Stimulated activated CD4-positive, alpha-beta T cell treated with anti-CD3 and anti-CD28 coated beads, Interleukin-4, amount 100 ng/mL, for 24 hours (primary cell): Measurements from ENCODE around the gene USB1.

Source experiments
- DNase-seq: peaks from one replicate; pipeline ENCODE4 v3.0.0-alpha.2; 2020

The USB1 gene

DNA sequence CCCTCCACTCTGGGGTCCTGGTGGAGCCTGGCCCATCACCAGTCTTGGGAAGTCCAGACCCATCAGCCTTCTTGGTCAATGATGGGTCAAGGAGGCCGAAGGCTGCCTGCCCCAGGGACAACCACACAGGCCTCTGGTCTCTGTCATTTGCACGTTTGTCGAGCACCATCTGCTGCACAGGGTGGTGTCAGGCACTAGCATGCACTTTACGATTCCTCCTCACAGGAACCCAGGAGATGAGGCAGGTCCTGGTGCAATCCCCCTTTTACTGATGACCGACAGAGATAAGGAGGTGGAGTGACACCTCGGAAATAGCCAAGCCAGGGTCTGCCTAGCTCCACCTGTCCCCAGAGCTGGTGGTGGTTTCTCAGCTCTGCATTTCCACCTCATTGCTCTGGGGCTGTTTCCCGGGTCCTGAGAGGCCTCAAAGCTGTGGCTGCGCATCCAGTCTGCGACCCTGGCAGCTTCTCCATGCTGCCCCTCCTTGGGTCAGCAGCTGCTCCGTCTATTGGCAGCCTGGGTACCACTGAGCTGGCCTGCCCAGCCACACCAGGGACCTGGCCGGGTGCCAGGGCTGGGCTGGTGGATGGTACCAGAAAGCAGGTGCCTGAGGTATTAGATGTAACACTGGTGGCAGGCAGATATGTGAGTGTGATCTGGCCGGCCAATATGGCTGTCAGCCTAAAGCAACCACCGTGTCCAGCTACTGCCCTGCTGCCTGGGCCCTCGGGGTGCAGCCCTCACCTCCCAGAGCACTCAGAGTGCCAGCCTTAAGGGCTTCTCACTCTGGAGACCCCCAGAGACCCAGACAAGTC lies 34.4 kb downstream of the USB1 start:
- no peak for DNase-seq

DNA sequence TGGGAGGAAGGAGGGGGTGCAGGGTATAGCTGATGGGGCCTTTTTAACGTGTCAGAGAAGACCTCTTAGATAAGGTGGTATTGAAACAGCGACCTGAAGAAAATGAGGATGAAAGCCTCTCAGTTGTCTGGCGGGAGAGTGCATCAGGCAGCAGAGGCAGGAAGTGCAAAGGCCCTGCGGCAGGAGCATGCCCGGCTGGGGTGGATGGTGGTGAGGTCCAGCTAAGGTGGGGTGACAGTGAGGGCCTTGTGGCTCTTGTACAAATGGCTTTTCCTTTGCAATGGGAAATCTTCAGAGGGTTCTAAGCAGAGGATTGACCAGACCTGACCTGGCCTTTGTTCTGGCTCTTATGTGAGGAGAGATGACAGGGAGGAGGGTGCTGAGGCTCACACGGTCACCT lies 35.7 kb downstream of the USB1 start:
- DNase-seq: no peak

DNA sequence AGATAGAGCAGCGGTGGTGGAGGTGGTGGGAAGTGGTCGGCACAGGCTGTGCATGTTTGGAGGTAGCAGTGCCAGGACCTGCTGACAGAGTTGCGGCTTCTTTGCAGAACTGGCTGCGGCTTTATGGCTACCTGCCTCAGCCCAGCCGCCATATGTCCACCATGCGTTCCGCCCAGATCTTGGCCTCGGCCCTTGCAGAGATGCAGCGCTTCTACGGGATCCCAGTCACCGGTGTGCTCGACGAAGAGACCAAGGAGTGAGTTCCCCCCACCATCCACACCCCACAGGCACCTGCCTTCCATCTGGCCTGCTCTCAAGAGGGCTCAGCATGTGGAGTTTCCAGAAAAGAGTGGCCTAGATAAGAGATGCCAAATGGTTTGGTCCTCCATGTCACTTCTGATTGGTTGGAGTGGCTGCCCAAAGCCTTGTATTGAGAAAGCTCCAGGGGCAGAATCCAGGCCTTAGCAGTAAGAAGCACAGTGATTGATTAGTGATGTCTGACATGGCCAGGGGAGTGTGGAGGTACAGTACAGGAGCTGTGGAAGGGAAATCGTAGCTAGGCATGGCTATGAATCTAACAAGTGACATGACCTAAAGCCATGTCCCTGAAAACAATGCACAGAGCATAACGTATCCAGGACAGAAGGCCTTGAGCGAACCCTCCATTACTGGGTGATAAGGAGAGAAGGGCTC lies 36.3 kb downstream of the USB1 start:
- DNase-seq: no peak

DNA sequence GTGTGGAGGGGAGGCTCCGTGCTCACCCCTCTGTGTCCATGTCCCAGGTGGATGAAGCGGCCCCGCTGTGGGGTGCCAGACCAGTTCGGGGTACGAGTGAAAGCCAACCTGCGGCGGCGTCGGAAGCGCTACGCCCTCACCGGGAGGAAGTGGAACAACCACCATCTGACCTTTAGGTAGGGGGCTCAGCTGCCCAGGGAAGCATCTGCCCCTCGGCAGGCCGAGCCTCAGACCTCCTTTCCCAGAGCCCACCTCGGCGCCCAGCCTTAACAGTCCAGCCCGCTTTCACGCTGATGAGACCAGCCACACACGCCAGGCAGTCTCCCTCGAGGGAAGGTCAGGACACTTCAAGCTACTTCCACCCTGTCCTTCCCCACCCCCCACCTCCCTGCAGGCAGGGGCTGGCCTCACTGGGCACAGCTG lies 37.0 kb downstream of the USB1 start:
- DNase-seq: no peak

DNA sequence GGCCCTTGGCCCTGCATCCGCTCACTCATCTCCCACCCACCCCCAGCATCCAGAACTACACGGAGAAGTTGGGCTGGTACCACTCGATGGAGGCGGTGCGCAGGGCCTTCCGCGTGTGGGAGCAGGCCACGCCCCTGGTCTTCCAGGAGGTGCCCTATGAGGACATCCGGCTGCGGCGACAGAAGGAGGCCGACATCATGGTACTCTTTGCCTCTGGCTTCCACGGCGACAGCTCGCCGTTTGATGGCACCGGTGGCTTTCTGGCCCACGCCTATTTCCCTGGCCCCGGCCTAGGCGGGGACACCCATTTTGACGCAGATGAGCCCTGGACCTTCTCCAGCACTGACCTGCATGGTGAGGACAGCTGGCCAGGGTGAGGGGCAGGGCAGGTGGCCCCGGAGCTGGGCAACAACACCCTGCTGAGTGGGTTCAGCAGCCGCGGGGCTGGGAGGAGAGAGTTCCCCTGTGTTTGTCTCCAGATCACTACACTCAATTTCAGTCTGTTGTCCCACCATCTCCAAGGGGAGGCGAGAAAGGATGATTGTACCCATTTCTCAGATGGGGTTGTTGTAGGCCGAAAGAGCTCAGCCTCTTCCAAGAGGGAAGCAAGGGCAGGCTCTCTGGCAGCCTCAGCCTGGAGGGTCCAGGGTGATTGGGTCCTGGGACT lies 38.8 kb downstream of the USB1 start:
- DNase-seq: no peak

DNA sequence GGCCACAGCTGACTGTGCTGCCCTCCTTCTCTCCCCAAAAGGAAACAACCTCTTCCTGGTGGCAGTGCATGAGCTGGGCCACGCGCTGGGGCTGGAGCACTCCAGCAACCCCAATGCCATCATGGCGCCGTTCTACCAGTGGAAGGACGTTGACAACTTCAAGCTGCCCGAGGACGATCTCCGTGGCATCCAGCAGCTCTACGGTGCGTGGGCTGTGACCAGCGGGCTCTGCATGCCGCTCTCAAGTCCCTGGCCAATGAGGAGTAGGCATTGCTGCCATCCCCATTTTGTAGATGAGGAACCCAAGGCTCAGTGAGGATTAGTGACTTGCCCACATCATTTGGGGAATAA lies 39.3 kb downstream of the USB1 start:
- DNase-seq: no peak

DNA sequence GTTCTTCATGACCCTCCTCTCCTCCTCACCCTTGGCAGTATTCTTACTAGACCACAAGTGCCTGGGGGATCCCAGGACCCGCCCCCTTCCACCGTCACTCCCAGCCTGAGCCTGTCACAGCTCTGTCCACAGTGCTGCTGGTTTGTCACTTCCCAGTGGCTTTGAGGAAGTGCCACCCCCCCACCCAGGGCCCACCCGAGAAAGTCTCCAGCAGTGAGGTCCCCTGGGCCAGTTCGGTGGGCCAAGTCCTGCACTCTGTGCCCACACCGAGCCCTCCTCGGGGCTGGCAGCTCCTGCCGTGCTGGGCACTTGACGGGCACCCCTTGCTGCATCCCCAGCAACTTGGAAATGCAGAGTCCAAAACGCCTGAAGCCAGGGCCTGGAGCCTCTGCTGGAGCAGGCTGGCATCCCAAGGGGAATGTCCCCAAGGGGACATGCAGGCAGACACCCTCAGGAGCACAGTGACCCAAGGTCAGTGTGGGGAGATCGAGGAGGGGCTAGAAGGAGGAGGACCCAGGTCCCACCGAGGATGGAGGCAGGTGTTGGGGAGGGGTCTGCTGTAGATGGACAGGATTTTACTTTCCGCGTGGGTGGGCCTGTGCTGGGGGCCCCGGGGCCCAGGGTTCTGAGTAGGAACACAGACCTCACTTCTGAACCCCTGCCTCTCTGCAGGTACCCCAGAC lies 39.9 kb downstream of the USB1 start:
- DNase-seq: no peak

DNA sequence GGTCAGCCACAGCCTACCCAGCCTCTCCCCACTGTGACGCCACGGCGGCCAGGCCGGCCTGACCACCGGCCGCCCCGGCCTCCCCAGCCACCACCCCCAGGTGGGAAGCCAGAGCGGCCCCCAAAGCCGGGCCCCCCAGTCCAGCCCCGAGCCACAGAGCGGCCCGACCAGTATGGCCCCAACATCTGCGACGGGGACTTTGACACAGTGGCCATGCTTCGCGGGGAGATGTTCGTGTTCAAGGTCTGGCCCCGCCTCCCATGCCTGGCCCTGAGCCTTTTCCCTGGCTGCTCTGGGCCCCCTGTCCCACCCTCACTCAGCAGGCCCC lies 40.4 kb downstream of the USB1 start:
- DNase-seq: no peak

DNA sequence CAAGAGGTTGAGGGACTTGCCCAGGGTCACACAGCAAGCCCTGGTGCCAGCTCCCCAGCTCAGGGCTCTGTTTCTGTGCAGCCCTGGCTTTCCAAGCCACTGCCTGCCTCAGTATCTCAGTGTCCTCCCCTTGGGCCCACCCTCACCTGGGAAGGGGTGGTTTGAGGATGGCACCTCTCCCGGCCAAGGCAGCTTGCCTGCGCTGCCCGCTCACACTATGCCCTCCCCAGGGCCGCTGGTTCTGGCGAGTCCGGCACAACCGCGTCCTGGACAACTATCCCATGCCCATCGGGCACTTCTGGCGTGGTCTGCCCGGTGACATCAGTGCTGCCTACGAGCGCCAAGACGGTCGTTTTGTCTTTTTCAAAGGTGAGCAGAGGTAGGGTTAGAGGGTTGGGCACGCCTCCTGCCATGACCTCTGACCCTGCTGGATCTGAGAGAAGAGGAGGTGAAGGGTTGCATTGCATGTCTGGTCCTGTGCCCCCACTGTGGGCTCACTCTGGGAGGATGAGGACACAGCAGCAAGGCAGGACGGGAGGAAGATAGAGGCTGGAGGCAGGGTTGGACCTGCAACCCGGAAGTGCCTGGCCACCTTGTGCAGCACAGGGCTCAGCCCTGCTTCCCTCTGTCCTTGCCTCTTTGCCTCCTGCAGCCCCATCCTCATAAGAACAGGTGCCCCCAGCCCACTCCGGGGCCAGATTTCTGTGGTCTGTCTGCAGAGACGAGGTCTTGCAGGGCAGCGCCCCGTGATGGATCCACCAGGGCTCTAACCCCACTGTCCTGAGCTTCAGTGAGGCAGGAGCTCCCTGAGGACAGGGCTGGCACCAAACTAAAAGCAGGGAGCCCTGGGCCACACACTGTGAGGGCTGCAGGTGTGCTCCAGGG lies 41.0 kb downstream of the USB1 start:
- DNase-seq: no peak

DNA sequence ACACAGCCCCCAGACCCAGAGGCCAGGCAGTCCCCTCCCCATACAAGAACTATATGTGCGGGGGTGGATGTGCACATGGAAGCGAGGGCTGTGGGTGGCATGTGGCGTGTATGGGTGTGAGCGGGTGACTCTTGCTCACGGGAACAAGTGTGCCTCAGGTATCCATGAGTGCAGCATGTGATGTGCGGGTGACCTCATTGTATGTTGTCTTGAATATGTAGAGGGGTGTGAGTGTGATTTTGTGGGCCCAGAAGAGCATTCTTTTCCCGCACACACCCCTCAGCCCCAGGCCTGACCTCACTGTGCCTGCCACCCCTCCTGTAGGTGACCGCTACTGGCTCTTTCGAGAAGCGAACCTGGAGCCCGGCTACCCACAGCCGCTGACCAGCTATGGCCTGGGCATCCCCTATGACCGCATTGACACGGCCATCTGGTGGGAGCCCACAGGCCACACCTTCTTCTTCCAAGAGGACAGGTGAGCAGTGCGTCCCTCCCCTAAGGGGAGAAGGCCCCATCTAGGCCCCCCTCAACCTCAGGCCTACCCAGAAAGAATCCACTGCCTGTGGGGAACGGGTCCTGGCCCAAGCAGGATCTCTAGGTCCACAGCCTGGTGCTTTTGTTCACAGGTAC lies 41.8 kb downstream of the USB1 start:
- DNase-seq: no peak

DNA sequence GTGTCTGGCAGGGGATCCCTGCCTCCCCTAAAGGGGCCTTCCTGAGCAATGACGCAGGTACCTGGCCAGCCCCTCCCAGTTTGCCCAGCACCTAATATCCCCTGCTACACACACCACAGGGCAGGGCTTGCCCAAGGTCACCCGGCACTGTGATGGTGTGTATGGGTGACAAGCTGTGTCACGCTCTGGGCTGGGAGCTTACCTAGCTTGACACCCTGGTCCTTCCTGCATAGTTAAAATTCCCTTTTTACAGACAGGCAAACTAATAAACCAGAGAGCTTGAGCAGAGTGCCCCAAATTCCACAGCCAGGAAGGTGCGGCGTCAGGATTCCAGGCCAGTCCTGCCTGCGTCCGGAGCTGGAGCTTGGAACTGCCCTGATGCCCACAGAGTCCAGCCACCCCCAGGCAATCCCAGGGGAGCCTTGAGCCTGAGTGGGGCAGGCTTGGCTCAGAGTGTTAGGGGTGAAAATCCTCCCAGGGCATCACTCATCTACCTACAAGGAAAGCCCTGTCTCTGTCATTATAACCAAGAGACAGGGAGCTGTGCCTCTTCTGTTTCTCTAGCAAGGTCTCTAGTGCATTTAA lies 42.5 kb downstream of the USB1 start:
- no peak for DNase-seq

DNA sequence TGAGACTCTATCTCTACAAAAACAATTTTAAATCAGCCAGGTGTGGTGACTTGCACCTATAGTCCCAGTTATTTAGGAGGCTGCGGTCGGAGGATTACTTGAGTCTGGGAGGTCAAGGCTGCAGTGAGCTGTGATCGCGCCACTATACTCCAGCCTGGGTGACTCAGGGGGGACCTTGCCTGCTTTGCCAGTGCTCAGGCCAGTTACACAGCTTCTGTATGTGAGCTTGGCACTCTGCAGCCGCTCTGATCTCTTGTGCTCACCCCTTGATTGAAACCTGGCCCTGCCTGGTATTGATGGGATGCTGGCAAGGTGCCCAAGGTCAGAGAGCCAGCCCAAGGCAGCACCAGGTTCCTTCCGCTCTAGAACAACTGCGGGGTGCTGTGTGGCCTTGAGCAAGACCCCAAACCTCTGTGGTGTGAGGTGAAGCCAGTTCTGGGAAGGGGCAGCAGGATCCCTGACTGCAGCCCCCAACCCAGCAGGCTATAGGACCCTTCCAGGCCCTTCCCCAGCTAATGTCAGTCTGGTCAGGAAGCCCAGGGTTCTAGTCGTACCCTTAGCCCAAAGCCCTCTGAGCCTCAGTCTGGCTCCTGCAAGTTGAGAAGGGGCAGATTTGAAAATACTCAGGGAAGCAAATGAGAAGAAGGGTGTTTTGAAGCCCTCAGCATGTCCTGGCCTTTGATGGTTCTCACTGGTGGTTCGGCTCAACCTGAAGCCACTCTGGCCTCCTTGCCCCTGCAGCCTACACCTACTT lies 43.2 kb downstream of the USB1 start:
- no peak for DNase-seq

DNA sequence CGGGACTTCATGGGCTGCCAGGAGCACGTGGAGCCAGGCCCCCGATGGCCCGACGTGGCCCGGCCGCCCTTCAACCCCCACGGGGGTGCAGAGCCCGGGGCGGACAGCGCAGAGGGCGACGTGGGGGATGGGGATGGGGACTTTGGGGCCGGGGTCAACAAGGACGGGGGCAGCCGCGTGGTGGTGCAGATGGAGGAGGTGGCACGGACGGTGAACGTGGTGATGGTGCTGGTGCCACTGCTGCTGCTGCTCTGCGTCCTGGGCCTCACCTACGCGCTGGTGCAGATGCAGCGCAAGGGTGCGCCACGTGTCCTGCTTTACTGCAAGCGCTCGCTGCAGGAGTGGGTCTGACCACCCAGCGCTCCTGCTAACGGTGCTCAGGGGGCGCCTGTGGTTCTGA lies 43.9 kb downstream of the USB1 start:
- no peak for DNase-seq

DNA sequence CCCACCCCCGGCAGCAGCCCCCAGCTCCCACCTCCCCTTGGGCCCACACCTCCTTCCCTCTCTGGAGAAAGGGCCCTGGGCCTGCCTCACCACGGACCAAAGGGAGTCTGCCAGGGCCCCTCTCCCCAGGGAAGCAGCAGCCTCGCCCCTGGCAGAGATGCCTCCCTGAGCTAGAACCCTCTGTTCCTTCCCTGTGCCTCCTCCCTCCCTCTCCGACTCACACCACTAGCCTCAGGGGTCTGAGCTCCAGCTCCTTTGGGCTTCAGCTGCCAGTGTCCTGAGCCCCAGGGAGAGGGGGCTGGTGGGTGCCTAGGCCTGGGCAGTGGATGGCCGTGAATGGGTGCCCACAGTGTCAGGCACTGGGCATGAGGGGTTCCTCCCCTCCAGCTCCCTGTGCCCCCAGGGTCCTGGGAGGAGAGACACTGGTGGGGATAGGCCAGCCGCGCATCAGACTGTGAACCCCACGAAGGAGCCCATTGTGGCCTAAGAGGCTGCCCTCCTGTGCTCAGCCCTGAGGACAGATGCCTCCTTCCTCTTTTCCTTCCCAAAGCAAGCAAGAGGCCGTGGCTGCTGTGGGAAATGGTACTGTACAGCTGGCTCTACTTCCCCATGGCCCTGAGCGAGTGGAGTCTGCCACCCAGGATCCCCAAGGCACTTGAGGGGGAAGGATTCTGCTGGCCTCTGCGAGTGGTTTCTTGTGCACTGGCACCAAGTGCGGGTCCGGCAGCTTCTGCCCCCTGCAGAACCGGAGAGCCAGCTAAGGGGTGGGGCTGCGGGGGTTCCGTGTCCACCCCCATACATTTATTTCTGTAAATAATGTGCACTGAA lies 45.1 kb downstream of the USB1 start:
- DNase-seq: no peak

DNA sequence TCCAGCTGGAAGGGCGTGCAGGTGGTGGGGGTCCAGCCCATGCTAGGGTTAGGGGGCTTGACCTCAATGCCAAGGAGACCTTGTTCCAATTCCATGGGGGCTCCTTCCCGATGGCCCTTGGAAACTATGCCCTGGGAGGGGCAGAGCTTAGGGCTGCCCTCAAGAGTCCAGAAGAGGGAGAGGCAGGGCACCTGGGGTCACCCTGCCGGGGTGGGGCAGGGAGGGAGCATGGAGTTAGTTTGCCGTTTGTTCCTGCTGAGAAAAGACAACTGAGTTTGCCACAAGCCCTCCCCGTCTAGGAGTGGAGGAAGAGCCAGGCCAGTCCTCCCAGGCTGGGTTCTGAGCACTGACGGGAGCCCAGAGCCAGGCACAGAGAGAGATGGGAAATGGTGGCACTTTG lies 45.7 kb downstream of the USB1 start:
- no peak for DNase-seq

DNA sequence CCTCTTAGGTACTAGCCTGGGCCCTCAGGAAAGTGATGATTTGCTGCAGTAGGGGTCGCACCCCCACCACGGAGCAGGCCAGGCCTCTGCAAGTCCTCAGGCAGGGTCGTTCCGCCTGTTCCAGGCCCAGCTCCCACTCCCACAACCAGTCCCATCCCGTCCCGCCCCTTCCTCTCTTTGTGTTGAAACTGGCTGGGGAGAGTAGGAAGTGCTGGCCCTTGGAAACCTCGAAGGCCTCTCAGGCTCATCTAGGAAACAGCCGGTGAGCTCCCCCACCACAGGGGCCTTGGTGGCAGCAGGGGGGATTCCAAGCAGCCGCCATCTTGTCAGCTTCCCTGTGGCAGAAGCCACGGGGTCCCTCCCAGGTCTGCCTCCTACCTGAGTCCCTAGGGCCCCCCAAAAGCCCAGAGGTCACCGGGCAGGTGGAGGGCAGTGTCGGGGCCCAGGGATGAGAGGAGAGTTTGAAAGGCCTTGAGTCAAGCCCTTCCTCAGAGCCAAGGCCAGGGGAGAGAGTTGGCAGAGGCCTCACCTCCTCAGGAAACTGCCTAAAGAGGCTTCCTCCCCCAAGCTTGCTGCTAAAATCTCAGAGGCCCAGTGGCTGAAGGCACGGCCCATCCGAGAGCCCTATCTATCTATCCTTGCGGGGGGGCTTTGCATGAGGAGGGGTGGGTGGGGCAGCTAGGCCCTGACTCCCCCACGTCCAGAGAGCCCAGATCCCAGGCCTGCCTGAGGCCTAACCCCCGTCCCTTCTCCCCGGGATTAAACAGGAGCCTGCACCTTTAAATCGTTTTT lies 46.5 kb downstream of the USB1 start:
- no peak for DNase-seq

DNA sequence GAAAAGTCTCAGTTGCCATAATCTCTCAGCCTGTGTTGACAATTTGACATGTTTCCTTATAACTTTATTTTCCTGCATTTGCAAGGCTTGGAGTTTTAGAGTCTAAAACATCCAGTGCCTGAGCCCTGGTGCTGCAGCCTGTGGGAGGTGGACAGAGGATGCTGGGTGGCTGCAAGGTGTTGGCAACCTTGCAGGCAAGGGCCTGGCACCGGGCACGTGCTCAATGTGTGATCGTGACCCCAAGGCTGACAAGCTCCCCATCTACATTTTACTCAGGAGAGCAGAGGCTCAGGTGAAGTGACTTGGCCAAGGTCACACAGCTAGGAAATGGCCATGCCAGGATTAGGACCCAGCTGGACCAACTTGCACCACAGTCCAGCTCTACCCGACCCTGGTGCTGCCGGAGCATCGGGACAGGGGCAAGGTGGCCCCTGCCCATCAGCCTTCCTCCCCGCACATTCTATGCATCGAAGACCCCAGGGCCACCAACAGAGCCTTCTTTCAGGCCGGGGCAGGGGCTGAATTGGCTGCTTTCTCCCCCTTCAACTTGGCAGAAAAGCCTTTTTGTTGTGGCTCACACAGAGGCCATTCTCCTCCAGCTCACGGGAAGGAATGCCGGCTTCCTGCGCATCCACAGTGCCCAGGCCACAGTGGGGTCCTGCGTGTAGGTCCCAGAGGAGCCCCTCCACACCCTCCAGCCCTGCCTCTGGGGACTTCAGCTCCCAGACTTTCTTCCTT lies 47.5 kb downstream of the USB1 start:
- DNase-seq: no peak
